ENCODE data around the gene TMEM176B. TPM values are rescaled to one million over a fixed set of nuclear protein-coding genes. Genes with fewer than 3 reads are reported as not detected.

The TMEM176B gene
- total and polyA plus RNA-seq, 7 donors: 47.4 to 246 (median 52.3) TPM

DNA sequence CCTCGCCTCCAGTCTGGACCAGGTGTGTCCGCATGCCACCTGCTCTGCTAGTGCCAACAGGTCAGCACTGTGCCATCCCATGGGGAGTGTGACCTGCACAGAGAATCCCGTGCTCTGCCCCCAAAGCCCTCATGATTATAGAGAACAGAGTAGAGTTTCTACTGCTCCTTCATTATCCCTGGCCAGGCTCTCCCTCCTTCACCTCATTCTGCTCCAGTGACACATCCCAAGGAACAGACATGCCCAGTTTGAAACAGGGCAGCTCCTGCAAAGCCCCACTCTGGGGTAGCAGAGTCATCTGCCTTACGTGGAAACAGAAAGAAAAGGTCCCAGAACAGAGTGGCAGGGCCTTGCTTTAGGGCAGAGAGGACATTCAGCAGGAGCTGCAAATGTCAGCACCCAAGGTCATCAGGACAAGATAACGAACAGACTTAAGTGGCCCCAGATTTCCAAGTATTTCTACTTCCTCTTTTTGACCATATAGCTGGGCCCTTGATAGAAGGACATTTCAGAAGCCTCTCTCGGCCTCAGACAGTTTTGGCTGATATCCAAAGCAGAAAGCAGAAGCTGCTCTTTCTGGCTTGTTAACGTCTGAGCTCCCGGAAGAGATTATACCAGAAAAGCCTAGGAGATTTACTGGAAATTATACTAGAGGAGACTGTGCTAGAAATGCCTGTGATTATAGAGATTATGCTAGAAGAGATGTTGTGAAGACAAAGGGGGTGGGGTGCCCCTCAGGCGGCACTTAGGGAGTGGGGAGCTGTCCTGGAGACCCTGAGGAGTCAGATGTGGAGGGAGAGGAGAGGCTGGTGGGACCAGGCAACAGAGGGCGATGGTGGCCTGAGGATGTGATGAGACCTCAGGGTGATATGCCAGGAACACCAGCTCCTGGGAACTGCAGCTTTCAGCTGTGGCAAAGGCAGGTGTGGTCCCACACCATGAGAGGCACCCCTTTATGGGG is 12.6 kb downstream of the TMEM176B start:
- no peaks in the 10 kb centered on the region for H3K9me3 ChIP-seq
- peaks cover 0 to 43% (median 19%) of the 10 kb centered on the region in 4 donors for H3K4me1 ChIP-seq
- no peak for DNase-seq
- no peaks in the 10 kb centered on the region for H3K27me3 ChIP-seq
- no peak overlapping the region for H3K4me3 ChIP-seq
- peak overlapping the region; percentile 28 to 68 (median 59) for H3K27ac ChIP-seq
- 27 to 37% methylated on average over 10 of the region's 10 CpGs for WGBS, 2 donors
- intact Hi-C loops (cut with DNase I): no loop called here
- no peaks in the 10 kb centered on the region for H3K36me3 ChIP-seq
- TF ChIP-seq POLR2AphosphoS5 (IDR thresholded peaks at IDR 0.05): no peak
- no peak for TF ChIP-seq EP300 (IDR thresholded peaks at IDR 0.05)
- TF ChIP-seq POLR2A (IDR thresholded peaks at IDR 0.05): no peak
- TF ChIP-seq CTCF (IDR thresholded peaks at IDR 0.05): no peak

GRCh38 chr7:150784954-150785353 is 15.2 kb downstream of the TMEM176B start:
- peak overlapping the region; percentile 50 to 68 (median 55) for H3K27ac ChIP-seq

DNA sequence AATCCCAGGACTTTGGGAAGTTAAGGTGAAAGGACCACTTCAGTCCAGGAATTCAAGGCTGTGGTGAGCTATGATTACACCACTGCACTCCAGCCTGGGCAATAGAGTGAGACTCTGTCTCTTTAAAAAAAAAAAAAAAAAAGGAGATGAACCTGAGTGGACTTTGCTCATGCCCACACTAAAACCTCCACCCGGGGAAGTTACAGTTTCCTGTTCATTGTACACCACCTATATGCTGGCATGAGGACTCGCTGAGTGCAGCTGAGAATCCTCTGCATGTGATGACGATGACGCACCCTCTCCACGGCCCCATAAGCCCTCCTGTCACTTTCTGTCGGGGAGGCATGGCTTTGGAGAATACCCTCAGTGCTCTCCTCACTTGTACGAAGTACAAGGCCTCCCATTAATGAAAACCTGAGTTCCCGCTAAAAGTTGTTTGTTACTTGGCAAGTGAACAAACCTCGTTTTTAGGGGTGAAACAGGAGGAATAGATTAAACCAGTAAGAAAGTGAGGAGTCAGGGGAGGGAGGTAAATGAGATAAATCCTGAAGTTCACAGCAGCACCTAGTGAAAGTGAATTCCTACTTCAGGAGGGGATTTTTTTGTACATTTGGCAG is 15.9 kb downstream of the TMEM176B start:
- no peak for DNase-seq
- Histone ChIP-seq H3K4me3 (no peak overlapping the region), H3K36me3 (no peaks in the 10 kb centered on the region), H3K27ac (peak overlapping the region; percentile 50 to 68 (median 55)), H3K4me1 (peaks cover 0 to 61% (median 27%) of the 10 kb centered on the region in 4 donors), H3K9me3 (no peaks in the 10 kb centered on the region), H3K27me3 (no peaks in the 10 kb centered on the region)
- no peak for TF ChIP-seq EP300 (IDR thresholded peaks at IDR 0.05)
- TF ChIP-seq POLR2A (IDR thresholded peaks at IDR 0.05): peak in 1 of 2 donors; percentile 10
- no peak for TF ChIP-seq CTCF (IDR thresholded peaks at IDR 0.05)
- no peak for TF ChIP-seq POLR2AphosphoS5 (IDR thresholded peaks at IDR 0.05)
- WGBS, 2 donors: 8 to 46% methylated on average over 9 of the region's 9 CpGs
- intact Hi-C loops (cut with DNase I): no loop called here

More at GRCh38 chr7:150784954-150785353, 15.2 kb downstream of the TMEM176B start:
- no peaks in the 10 kb centered on the region for H3K9me3 ChIP-seq
- H3K36me3 ChIP-seq: no peaks in the 10 kb centered on the region
- peaks cover 0 to 61% (median 27%) of the 10 kb centered on the region in 4 donors for H3K4me1 ChIP-seq
- intact Hi-C loops (cut with DNase I): no loop called here
- no peak overlapping the region for H3K4me3 ChIP-seq
- DNase-seq: no peak
- peak in 1 of 4 donors; percentile 13 for TF ChIP-seq POLR2AphosphoS5 (IDR thresholded peaks at IDR 0.05)
- TF ChIP-seq EP300 (IDR thresholded peaks at IDR 0.05): no peak
- H3K27me3 ChIP-seq: no peaks in the 10 kb centered on the region
- whole genome bisulfite sequencing, 2 donors: 31 to 59% methylated on average over 4 of the region's 4 CpGs

DNA sequence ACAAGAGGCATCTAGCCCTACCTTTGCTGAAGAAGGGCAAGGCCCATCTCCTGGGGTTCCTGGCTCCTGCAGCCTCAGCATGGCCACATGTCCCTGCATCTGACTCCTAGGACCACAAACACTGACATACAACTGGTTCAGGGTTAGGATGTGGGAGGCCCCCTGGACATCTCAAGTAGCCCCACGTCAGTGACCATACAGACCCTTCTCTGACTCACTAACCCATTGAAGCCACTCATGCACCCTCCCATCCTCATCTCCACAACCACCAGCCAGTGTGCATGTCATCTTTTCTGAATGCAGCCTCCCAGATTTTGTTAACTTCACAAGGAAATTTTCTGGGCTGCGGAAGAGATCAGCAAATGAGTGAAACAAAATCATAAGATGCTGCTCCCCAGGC is 18.2 kb downstream of the TMEM176B start:
- intact Hi-C loops (cut with DNase I): no loop called here
- WGBS, 2 donors: 87 to 88% methylated on average over 2 of the region's 2 CpGs
- TF ChIP-seq EP300 (IDR thresholded peaks at IDR 0.05): no peak
- no peak for TF ChIP-seq POLR2AphosphoS5 (IDR thresholded peaks at IDR 0.05)
- TF ChIP-seq CTCF (IDR thresholded peaks at IDR 0.05): no peak
- DNase-seq: no peak
- Histone ChIP-seq H3K36me3 (no peaks in the 10 kb centered on the region), H3K27ac (peak overlapping the region in 1 of 4 donors; percentile 9), H3K9me3 (no peaks in the 10 kb centered on the region), H3K27me3 (no peaks in the 10 kb centered on the region), H3K4me1 (peaks cover 0 to 38% (median 8%) of the 10 kb centered on the region in 4 donors), H3K4me3 (no peak overlapping the region)

DNA sequence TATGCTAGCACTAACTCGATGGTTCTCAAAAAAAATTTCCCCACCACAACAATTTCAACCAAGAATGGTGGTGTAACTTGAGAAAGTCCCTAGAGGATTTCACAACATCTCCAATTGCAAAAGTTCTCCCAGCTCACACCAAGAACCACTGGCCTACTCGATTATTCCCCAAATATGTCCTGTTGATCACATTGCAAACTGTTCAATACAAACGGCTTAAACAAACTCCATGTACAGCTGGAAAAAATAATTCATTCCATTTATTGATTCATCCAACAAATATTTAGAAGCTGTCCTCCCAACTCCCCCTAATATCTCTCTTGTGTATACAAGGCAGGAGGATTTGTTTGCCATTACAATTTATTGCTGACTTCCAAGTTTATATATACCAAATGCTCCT is 19.1 kb downstream of the TMEM176B start:
- H3K36me3 ChIP-seq: no peaks in the 10 kb centered on the region
- H3K4me3 ChIP-seq: no peak overlapping the region
- 55% methylated on average over 3 of the region's 3 CpGs for WGBS, 2 donors
- no peak for DNase-seq
- no peak for TF ChIP-seq CTCF (IDR thresholded peaks at IDR 0.05)
- TF ChIP-seq POLR2AphosphoS5 (IDR thresholded peaks at IDR 0.05): no peak
- TF ChIP-seq EP300 (IDR thresholded peaks at IDR 0.05): no peak
- no peak for TF ChIP-seq POLR2A (IDR thresholded peaks at IDR 0.05)
- no peak overlapping the region for H3K27ac ChIP-seq
- H3K4me1 ChIP-seq: peaks cover 0 to 34% (median 8%) of the 10 kb centered on the region in 4 donors
- intact Hi-C loops (cut with DNase I): no loop called here
- H3K9me3 ChIP-seq: no peaks in the 10 kb centered on the region
- H3K27me3 ChIP-seq: no peaks in the 10 kb centered on the region
